ENCODE measurements around the gene RNF112.
A peak's percentile ranks its signal among the peaks of the same experiment; 100 is the strongest.

DNA sequence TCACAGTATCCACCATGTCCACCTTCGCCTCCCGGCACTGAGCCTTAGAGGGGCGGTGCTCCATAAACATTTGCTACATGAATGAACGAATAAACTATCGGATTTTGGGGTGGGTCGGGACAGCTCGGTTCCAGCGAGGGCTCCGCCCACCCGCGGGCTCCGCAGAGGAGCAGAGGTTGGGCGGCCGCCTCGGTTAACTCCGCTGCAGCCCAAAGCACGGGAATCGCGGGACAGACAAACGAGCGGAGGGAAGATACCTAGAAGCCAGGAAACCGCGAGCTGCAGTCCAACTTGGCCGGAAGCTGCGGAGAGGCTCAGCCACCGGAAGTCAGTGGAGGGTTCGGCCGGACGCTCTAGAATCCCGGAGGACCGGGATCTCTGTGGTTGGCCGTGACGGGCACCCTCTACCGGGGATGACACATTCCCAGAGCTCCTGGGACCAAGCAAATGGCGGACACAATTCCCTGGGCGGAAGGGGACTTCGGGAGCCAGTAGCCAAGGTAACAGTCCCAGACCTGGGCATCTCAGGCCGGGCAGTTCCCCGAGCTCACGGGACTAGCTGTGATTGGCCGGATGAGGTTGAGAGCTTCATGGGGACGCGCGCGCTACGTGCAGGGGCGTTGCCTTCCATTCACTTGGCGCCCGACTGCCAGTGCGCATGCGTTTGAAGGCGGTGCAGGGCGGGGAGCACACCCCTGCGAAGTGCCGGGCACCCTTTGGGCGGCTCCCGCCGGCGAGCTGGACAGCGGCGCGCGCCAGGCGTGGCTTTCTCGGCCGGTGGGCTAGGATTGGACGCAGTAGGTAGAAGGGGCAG is 33.2 kb upstream of the RNF112 start:
- TF ChIP-seq CTCF (IDR thresholded peaks at IDR 0.05) (peak in 1 of 6 experiments; percentile 26), POLR2AphosphoS5 (IDR thresholded peaks at IDR 0.05) (peak; percentile 75 to 87)

Data from upper lobe of left lung (tissue), 4 donors.